HG02759 (cell line): ENCODE data around the gene GPRC5C.

Source experiments
- ATAC-seq: cut with Tn5 transposase; IDR thresholded peaks from one replicate; pipeline ENCODE4 v1.9.1; 2021; ENCODE audit warnings: mild to moderate bottlenecking, moderate library complexity; ENCODE audit not compliant: unreplicated experiment

Gene GPRC5C

DNA sequence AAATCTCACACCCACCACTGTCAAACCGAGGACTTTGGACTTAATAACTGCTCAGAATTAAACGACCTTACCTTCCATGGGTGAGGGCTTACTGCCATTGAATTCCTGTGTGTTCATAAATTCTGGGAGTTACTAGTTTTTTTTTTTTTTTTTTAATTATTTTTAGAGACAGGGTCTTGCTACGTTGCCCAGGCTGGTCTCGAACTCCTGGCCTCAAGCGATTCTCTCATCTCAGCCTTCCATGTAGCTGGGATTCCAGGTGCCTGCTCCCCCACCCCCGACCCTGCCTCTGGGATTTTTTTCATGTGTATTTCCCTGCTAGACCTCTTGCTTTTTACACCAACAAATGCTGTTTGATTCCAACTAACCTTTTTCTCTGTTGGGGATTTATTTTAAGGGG, 19.7 kb downstream of the GPRC5C start:
- ATAC-seq = no peak

DNA sequence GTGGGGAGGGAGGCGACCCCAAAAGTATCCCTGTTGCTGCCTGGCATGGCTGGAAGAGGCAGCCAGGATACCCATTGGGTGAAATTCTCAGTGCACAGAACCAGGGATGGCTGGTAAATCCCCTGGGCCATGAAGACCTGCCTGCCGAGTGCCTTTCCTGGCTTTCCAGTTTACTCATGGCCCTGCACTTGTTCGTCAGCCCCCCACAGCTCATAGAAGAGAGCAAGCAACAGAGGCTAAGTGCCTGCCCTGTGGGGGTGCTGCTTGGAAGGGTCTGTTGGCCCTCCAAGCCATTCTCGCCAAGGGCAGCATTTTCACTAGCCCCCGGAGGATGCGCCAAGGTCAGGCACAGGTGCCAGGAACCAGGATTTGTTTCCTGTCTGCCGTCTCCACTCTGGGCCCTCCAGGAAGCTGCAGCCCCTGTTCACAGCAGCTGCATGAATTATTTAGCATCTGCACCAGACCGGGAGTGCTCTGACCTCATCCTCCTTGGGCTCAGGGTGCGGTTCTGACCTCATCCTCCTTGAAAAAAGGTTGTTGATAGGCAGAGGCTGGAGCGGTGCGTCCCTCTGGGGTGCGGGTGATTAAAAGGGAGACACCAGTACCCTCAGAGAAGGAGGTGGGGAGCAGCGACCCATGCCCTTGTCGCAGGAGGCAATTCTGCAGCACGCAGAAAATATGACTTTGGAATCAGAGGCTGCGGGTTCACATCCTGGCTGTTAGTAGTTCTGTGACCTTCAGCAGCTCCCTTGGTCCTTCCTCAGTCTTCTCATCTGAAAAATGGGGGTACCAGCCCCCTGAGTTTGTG, 20.3 kb downstream of the GPRC5C start:
- no peak for ATAC-seq

DNA sequence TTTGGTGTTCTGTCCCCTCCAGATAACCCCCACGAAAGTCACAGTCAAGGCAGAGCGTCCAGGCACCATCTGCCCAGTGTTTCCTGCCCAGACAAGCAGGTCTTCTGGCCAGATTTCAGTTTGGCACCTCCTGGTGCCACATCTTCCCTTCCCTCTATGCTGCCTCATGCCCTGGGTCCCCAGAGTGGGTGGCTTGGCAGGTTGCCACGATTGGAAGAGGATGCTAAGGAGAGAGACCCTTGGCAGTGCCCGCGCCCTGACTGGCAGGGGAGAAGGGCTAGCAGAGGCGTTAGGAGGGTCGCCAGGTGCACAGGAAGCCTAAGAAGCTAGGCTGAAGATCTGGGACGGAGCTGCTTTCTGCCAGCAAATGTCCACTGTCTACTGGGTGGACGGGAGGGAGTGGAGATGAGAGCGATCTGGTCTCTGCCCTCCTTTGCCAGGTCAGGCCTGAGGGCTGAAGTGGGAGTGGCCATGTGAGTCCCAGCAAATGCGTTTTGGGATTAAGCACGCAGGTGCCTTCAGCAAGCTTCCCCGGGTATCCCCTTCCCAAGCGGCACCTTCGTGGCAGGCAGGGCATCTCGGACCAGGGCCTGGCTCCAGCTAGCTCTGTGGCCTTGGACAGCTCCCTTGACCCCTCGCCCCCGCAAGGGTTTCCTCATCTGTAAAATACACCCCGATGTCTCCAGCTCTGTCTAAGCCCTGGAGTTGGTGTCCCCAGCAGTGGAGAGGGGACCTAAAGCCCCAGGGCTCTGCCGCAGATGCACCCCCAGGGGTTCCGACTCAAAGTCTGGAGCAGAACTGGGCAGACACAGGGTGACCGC, 21.2 kb downstream of the GPRC5C start:
- no peak for ATAC-seq

DNA sequence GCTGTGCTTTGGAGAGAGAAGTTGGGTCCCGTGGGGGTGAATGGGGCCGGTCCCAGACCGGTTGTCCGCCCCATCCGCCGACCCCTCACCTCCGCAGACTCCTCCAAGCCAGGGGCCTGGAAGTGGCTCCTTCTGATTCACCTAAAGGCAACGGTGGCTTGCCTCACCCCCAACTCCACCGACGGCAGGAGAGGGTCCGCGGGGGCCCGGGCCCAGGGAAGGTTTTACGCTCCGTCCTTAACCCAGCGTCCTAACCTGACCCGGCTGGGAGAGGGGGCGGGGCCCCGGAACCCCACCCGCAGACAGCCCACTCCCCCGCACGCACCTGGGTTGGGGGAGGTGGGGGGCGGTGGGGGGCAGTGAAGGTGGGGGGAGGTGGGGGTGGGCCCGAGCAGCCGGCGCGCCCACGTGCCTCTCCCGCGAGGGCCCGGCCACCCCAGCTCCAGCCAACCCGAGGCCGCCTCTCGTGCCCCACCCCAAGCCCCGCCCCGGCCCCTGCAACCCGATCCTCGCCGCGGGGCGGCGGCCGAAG, 21.8 kb downstream of the GPRC5C start:
- ATAC-seq = no peak

DNA sequence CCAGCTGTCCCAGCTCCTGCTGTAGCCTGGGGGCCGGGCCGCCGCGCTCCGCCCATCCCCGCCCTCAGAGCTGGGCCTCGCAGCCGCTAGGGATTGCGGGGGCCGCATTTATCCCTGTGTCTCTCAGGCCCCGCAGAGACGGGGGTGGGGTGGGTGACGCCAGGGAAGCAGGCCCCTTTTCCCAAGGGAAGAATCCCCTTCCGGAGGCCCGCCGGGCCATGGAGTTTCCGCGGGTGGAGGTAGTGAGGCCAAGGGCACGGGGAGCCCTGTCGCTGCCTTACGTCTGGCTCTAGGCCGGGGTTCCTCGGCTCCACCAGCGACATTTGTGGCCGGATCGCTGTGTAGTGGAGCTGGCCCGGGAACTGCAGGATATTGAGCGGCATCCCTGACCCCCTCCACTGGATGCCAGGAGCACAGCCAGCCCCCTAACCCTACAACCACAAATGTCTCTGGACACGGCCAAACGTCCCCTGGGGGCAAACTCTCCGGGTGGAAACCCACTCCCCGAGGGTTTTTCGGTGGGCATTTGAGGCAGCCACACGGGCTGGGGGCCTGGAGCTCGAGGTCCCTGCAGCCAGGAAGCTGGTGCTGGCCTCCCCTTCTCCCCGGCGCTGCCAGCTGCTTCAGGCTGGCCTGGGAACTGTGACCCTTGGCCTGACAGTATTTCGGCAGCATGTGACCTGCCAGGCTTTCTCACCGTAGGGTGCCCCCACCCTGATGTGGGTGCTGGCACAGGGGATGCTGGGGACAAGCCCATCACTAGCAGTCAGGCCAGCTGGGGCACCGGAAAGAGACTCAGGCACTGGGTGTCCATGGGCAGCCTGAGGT, 22.5 kb downstream of the GPRC5C start:
- ATAC-seq = peak; percentile 95

DNA sequence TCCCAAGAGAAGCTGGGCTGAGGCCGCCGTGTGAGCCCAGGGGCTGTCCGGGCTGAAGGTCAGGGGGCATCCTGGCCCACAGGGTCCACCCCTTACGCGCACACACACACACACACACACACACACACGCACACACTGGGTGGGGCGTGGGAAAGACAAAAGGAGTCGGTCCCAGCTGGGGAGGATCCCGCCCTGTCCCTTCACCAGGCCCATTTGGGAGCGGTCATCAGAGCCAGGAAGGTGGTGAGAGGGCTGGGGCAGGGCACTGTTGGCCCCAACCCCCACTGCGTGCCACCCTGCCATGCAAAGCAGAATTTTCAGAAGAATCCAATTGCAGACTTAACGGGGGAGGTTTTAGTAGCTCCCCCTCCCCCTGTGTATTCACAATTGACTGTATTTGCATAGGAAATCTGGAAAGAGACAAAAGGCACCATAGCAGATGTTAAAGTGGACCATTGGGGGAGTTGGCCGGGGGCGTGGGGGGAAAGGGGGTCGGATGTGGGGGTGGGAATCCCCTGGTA, 23.2 kb downstream of the GPRC5C start:
- ATAC-seq = no peak

DNA sequence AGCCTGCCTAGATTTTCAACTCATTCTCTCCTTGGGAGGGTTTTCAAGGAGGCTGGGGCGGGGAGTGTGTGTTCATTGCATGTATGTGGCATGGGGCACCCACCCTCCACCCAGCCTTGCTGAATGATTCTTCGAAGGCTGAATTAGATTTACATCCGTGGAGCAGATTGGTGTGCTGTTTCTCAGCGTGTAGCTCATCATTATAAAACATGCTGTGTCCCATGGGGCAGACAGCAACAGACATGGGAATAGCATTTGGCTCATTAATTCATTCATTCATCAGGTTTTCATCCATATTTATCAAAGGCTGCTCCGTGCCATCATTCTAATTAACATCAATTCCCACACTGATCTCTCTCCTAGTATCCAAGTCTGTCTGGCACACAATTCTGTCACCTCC, 23.9 kb downstream of the GPRC5C start:
- no peak for ATAC-seq

DNA sequence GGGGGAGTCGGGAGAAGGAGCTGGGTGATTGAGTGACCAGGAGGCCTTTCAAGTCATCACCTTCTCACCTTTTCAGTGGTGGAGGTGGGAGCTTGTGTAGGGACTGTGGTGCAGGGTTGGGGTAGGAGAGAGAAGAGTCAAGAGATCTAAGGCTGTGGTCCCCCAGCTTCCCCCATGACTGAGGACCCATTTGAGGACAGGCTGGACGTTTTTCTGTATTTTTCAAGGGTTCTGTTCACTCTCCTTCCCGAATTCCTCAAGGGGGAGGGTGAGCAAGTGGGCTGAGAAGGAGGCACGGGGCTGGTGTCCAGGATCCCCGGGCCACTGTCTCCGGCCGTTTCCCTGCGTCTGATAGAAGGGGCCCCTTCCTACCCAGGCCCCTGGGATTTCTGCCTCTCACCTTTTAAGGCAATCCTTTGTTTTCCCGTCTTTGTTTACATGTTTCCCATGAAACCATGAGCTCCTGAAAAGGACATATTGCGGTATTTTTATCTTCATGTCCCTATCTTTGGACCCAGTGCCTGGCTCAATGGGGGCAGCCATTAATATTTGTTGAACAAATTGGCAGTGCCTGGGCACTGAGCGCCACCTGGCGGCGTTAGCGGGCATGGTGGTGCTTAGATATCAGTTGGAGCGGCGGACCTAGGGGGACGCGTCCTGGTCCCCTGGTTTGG, 25.4 kb downstream of the GPRC5C start:
- no peak for ATAC-seq

DNA sequence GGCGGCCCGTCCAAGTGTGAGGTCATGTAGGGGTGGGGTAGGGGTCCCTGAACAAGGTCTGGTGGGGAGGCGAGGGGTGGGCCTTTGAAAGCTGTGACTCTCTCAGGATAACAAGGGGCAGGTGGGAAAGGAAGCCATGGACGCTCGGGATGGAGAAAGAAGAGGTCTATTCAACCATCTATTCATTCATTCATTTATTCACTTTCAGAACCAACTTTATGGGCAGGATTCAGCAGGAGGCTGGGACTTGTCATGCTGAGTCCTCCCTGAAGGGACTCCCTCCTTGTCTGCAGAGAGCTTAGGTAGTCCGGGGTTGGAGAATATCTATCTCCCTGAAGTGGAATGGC, 25.9 kb downstream of the GPRC5C start:
- no peak for ATAC-seq

DNA sequence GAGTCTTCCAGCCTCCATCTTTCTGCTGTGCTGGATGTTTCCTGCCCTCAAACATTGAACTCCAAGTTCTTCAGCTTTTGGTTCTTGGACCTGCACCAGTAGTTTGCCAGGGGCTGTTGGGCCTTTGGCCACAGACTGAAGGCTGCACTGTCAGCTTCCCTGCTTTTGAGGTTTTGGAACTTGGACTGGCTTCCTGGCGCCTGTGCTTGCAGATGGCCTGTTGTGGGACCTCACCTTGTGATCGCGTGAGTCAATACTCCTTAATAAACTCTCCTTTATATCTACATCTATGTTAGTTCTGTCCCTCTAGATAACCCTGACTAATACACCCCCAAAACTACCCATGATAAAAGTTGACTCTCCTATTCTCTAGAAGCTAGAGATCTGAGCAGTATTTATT, 26.9 kb downstream of the GPRC5C start:
- ATAC-seq = no peak

DNA sequence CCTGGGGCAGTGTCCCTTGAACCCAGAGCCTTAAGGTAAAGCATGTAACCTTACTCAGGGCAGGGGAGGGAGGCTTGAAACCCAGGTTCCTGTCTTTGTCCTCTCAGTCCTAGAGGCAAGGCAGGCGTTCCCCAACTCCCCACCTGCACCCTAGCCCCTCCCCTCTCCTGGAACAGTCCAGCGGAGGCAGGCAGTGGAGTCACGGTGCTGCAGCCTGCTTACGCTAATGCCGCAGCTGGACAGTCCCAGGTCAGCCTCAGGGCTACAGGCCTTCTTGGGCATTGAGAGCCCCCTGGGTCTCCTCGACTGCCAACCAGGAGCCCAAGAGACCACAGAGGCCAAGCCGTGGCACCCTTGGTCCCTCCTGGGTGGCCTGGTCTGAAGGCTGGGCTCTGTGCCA, 27.7 kb downstream of the GPRC5C start:
- no peak for ATAC-seq

DNA sequence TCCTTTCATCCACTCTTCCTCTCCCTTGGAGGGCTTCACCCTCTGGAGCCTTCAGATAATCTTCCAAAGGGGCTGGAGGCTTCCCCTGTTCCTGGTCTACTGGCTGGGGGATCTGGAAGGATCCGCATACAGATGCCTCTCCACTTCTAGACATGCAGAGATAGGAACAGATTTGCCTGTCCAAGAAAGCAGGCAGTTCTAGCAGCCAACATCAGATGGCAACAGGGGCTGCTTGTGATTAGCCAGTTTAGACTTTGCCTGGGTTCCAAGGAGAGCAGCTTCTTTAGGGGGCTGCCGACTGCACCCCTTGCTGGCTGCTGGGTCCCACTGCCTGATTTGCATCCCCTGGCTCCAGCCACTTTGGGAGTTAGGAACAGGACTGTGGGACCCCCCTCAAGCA, 28.4 kb downstream of the GPRC5C start:
- ATAC-seq = no peak

DNA sequence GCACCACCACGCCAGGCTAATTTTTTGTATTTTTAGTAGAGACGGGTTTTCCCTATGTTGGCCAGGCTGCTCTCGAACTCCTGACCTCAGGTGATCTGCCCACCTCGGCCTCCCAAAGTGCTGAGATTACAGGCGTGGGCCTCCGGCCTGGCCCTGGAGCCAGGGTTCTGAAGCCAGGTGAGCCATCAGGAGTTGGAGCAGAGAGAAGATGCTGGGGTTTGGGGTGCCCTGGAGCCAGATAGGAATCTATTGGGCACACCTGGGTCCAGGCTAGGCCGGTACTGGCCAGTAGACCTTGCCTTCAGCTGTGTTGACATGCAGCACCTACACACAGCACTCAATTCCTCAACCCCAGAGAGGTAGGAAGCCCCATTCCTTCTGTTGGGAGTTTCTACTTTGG, 29.1 kb downstream of the GPRC5C start:
- ATAC-seq = no peak

DNA sequence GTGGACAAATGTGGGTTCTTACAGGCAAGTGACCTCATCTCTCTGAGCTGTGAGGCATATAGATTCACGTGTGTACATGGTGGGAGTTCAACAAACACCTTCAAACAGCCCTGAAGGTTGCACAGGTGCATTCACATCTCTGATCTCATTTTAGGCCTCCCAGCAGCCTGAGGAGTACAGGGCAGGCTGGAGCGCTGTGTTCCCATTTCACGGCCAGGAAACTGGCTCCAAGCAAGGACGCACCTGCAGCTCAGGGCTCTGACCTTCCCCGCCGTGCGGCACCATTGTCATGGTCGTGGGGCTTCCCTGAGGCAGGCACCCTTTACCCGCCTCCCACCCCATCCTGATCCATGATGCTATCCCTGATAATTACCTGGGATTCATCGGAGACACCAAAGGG, 29.7 kb downstream of the GPRC5C start:
- no peak for ATAC-seq

DNA sequence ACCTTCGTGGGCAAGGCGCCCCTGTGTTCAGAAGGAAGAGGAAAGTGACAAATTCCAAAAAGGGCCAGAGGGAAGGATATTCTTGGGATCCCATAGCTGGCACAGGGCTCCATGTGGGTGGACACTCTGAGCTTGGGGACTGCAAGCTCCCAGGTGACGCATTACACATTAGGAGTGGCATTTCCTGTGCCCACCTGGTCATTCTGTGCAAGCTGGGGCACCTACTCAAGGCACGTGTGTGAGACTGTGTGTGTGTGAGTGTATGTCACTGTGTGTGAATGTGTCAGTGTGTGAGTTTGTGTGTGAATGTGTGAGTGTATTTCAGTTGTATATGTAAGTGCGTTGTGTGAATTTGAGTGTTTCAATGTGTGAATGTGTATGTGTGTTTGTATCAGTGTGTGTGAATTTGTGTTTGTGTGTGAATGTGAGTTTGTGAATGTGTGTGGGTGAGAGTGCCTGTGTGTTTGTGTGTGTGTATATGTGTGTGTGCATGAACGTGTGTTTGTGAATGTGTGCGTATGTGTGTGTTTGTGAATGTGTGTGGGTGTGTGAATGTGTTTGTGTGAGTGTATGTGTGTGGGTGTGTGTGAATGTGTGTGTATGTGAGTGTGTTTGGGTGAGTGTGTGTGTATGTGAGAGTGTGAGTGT, 33.0 kb downstream of the GPRC5C start:
- no peak for ATAC-seq

DNA sequence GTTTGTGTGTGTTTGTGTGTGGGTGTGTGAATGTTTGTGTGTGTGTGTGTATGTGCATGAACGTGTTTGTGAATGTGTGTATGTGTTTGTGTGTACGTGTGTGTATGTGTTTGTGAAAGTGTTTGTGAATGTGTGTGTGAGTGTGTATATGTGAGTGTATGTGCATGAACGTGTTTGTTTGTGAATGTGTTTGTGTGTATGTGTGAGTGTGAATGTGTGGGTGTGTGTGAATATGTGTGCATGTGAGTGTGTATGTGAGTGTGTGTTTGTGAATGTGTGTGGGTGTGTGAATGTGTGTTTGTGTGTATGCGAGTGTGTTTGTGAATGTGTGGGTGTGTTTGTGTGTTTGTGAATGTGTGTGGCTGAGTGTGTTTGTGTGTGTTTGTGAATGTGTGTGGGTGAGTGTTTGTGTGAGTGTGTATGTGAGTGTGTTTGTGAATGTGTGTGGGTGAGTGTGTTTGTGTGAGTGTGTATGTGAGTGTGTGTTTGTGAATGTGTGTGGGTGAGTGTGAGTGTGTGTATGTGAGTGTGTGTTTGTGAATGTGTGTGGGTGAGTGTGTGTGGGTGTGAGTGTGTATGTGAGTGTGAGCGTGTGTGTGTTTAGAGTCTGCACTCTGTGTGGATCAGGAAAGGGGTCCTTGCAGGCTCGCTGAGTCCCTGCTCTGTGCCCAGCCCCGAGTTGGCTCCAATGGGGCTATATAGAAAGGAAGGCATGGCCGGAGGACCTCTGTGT, 33.7 kb downstream of the GPRC5C start:
- ATAC-seq = no peak

DNA sequence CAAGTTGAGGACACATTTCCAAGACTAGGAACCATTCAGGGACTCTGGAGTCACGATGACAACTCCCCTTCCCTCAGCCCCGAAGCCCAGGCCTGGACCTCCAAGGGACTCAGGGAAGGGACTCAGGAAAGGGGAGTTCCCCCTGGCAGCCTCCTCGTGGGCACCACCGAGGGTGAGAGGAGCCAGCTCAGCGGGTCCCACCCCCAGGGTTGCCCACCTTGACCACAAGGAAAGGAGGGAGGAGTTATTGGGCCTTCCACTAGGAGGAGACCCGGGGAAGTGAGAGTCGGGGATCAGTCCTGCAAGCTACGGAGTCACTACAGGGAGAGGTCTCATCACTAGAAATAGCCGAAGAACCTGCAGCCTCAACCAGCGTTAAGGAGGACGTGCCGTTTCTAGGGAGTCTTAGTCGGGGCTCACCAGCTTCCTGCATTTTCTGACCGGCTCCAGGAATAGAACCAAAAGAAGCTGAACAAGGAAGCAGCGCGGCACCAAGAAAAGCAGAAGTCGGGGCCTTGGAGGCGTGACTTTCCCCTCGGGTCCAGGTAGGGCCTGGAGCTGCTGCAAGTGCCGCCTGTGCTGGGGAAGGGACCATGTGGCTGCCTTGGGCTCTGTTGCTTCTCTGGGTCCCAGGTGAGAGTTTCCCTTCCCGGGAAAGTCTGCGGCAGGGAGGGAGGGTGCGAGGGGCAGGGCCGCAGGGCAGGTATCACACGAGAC, 34.4 kb downstream of the GPRC5C start, which contains the start of gene CD300A:
CD300A (plus strand) TSS at position 524 of the 717 bp plus-strand sequence; CDS start at position 594, 70 bp downstream.
- ATAC-seq = peak; percentile 4

DNA sequence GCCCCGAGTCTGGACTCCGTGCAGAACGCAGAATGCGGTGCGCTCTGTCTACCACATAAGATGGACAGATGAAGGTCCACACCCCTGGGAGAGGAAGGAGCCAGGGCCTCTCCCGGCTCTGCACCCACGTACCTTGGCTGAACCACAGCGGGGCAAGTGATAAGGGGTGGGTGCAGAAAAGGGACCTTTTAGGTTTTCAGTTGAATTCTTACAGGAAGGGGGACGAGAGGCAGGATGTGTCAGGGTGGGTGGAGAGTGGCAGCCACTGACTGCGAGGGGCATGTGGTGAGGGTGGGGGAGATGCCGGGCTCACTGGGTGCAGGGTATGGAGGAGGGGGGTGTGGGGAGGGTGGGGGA, 34.9 kb downstream of the GPRC5C start:
- peak; percentile 9 for ATAC-seq
